SU-DHL-6 (cell line): Measurements from ENCODE around the gene EIF4E1B.

Source experiments
- H2AFZ ChIP-seq: fragments of 200-600 bp; sonication (generic); 2 replicates; pipeline ENCODE4 v1.6.1; 2014; ENCODE audit warnings: low read depth, mild to moderate bottlenecking, moderate library complexity, mixed read lengths, antibody characterized with exemption, low read length; ENCODE audit not compliant: severe bottlenecking
- H3F3A ChIP-seq: fragments of 200-600 bp; shearing (Covaris generic); 2 replicates; pipeline ENCODE4 v1.6.0; 2016; ENCODE audit warnings: antibody characterized with exemption, mild to moderate bottlenecking; ENCODE audit not compliant: insufficient read depth
- H3K27ac ChIP-seq: fragments of 200-600 bp; sonication (generic); 2 replicates; pipeline ENCODE4 v1.5.1; 2016; ENCODE audit warnings: low read depth, mild to moderate bottlenecking, low read length, moderate library complexity, mixed read lengths
- H3K27me3 ChIP-seq: fragments of 200-600 bp; sonication (generic), shearing (Covaris generic); 2 replicates; pipeline ENCODE4 v1.6.0; 2014; ENCODE audit warnings: mild to moderate bottlenecking, low read length
- H3K36me3 ChIP-seq: fragments of 200-600 bp; sonication (generic); 2 replicates; pipeline ENCODE4 v1.6.1; 2014; ENCODE audit warnings: mild to moderate bottlenecking, low read length, mixed read lengths
- H3K4me2 ChIP-seq: fragments of 300-600, 200-600 bp; shearing (Covaris generic), sonication (generic); 2 replicates; pipeline ENCODE4 v1.6.0; 2014; ENCODE audit warnings: low read length, low read depth, mild to moderate bottlenecking; ENCODE audit not compliant: poor library complexity, severe bottlenecking
- H3K4me3 ChIP-seq: fragments of 200-600 bp; sonication (generic); 2 replicates; pipeline ENCODE4 v1.5.1; 2014; ENCODE audit warnings: antibody characterized with exemption, low read length, mild to moderate bottlenecking, mixed read lengths; ENCODE audit not compliant: insufficient read depth, poor library complexity, severe bottlenecking
- H3K79me2 ChIP-seq: fragments of 200-600 bp; sonication (generic); 2 replicates; pipeline ENCODE4 v1.6.1; 2014; ENCODE audit warnings: mild to moderate bottlenecking, low read length, moderate library complexity; ENCODE audit not compliant: insufficient read depth
- H3K9ac ChIP-seq: fragments of 200-600 bp; sonication (generic); 2 replicates; pipeline ENCODE4 v1.7.0; 2014; ENCODE audit warnings: mild to moderate bottlenecking, low read length
- H3K9me2 ChIP-seq: fragments of 200-600 bp; sonication (generic); replicated peaks from 2 replicates; pipeline ENCODE4 v1.6.1; 2014; ENCODE audit warnings: low read length; ENCODE audit not compliant: insufficient read depth
- H3K9me3 ChIP-seq: fragments of 200-600 bp; sonication (generic); 2 replicates; pipeline ENCODE4 v1.6.1; 2014; ENCODE audit warnings: low read length, mixed read lengths; ENCODE audit not compliant: insufficient read depth
- H4K20me1 ChIP-seq: fragments of 200-600 bp; sonication (generic); 2 replicates; pipeline ENCODE4 v1.6.1; 2014; ENCODE audit warnings: low read depth, mild to moderate bottlenecking, antibody characterized with exemption, low read length, moderate library complexity, mixed read lengths
- CTCF ChIP-seq: fragments of 200-600 bp; sonication (generic); IDR thresholded peaks from one replicate; pipeline ENCODE4 v1.5.1; 2017; ENCODE audit warnings: antibody characterized with exemption, mild to moderate bottlenecking, low read length, moderate library complexity; ENCODE audit not compliant: insufficient read depth, poor library complexity, severe bottlenecking
- EZH2phosphoT487 ChIP-seq: fragments of 200-600 bp; sonication (generic), shearing (Covaris generic); conservative IDR thresholded peaks from 2 replicates; pipeline ENCODE4 v1.6.1; 2018; ENCODE audit warnings: mild to moderate bottlenecking, antibody characterized with exemption, low read length, moderate library complexity, mixed read lengths

Gene EIF4E1B

GRCh38 chr5:176616511-176616910 lies 14.0 kb upstream of the EIF4E1B start:
- no peaks in the 10 kb centered on the region for H4K20me1 ChIP-seq
- no peak overlapping the region for H3K9ac ChIP-seq
- H3K9me2 ChIP-seq: no peaks in the 10 kb centered on the region
- no peaks in the 10 kb centered on the region for H3K9me3 ChIP-seq
- no peak overlapping the region for H2AFZ ChIP-seq
- H3K79me2 ChIP-seq: no peaks in the 10 kb centered on the region
- no peak overlapping the region for H3K4me2 ChIP-seq
- H3K27me3 ChIP-seq: no peaks in the 10 kb centered on the region
- H3K36me3 ChIP-seq: no peaks in the 10 kb centered on the region
- TF ChIP-seq CTCF (no peak), EZH2phosphoT487 (no peak)
- no peak overlapping the region for H3K27ac ChIP-seq
- H3K4me3 ChIP-seq: no peak overlapping the region
- H3F3A ChIP-seq: no peaks in the 10 kb centered on the region

GRCh38 chr5:176618783-176619182 lies 11.7 kb upstream of the EIF4E1B start:
- H3K4me2 ChIP-seq: no peak overlapping the region
- no peaks in the 10 kb centered on the region for H3K79me2 ChIP-seq
- TF ChIP-seq EZH2phosphoT487: no peak
- no peak for TF ChIP-seq CTCF
- no peaks in the 10 kb centered on the region for H4K20me1 ChIP-seq
- H3K9me3 ChIP-seq: no peaks in the 10 kb centered on the region
- H3K9ac ChIP-seq: no peak overlapping the region
- no peak overlapping the region for H3K27ac ChIP-seq
- no peak overlapping the region for H3K4me3 ChIP-seq
- H2AFZ ChIP-seq: no peak overlapping the region
- H3F3A ChIP-seq: no peaks in the 10 kb centered on the region
- H3K27me3 ChIP-seq: no peaks in the 10 kb centered on the region
- H3K36me3 ChIP-seq: no peaks in the 10 kb centered on the region
- no peaks in the 10 kb centered on the region for H3K9me2 ChIP-seq

GRCh38 chr5:176619203-176619568 lies 11.3 kb upstream of the EIF4E1B start:
- no peak overlapping the region for H3K4me2 ChIP-seq
- no peaks in the 10 kb centered on the region for H4K20me1 ChIP-seq
- no peaks in the 10 kb centered on the region for H3K27me3 ChIP-seq
- no peaks in the 10 kb centered on the region for H3K9me2 ChIP-seq
- H2AFZ ChIP-seq: no peak overlapping the region
- no peak overlapping the region for H3K27ac ChIP-seq
- H3K9me3 ChIP-seq: no peaks in the 10 kb centered on the region
- H3K9ac ChIP-seq: no peak overlapping the region
- no peaks in the 10 kb centered on the region for H3F3A ChIP-seq
- TF ChIP-seq CTCF (no peak), EZH2phosphoT487 (no peak)
- no peaks in the 10 kb centered on the region for H3K79me2 ChIP-seq
- no peak overlapping the region for H3K4me3 ChIP-seq
- no peaks in the 10 kb centered on the region for H3K36me3 ChIP-seq
